Vagina (tissue), 2 donors: Measurements from ENCODE around the gene NPBWR2. TPM values are rescaled to one million over a fixed set of nuclear protein-coding genes. Genes with fewer than 3 reads are reported as not detected.
"Not testable (repeated sequence)": the region's sequence is repeated elsewhere in the genome, so short reads cannot be mapped to it uniquely, and the experiment has no call there.

ENCODE experiments used
- DNase-seq, 2 donors: peaks; one replicate each; pipeline ENCODE4 v3.0.0-alpha.2; 2017; ENCODE audit errors: extremely low spot score in 2 of 2
- H3K27ac ChIP-seq: fragments of 200-600 bp; sonication (generic); one replicate; pipeline ENCODE4 v1.5.1; 2019
- H3K27me3 ChIP-seq: fragments of 200-600 bp; sonication (generic); one replicate; pipeline ENCODE4 v1.5.1; 2019
- H3K36me3 ChIP-seq, 2 donors: fragments of 200-600 bp; sonication (generic); one replicate each; pipeline ENCODE4 v1.5.1; 2017 to 2019
- H3K4me1 ChIP-seq: fragments of 200-600 bp; sonication (generic); one replicate; pipeline ENCODE4 v1.5.1; 2019
- H3K4me3 ChIP-seq, 2 donors: fragments of 200-600 bp; sonication (generic); 1 replicate in 1 of 2; 2 replicates in 1 of 2; pipeline ENCODE4 v1.5.1; 2016 to 2019
- H3K9me3 ChIP-seq: fragments of 200-600 bp; sonication (generic); one replicate; pipeline ENCODE4 v1.5.1; 2019
- CTCF ChIP-seq, 3 experiments: fragments of 450-650 bp in 2 of 3; fragments of 200-600 bp in 1 of 3; sonication (generic) in 1 of 3; IDR thresholded peaks; one replicate each; pipeline ENCODE4 v1.5.1; 2017 to 2019; ENCODE audit warnings: antibody characterized with exemption in 3 of 3, mild to moderate bottlenecking in 2 of 3, moderate library complexity in 2 of 3
- POLR2A ChIP-seq, 2 donors: fragments of 450-650 bp; IDR thresholded peaks; one replicate each; pipeline ENCODE4 v1.6.1; 2017; ENCODE audit warnings: antibody characterized with exemption in 2 of 2, mild to moderate bottlenecking in 2 of 2, moderate library complexity in 2 of 2
- POLR2AphosphoS5 ChIP-seq, 2 donors: sonication (generic); formaldehyde crosslinking; IDR thresholded peaks; one replicate each; pipeline ENCODE4 v1.9.0; 2017; ENCODE audit warnings: antibody characterized with exemption in 2 of 2, mild to moderate bottlenecking in 2 of 2, low read depth in 1 of 2; ENCODE audit not compliant: insufficient read depth in 1 of 2
- intact Hi-C: fragments of 100-400 bp; cut with DNase I; formaldehyde crosslinking; loops from one replicate; pipeline ENCODE4 v1.15.1; 2023
- total RNA-seq: library from RNA; depleted of rRNA; stranded (reverse); fragments of >200 nt; gene quantifications from one replicate; pipeline ENCODE4 v1.2.3, GENCODE V29; 2016

NPBWR2 gene
- total RNA-seq, 1 donor from 2014 or later: not detected

- TF ChIP-seq CTCF (IDR thresholded peaks at IDR 0.05) (no peak), POLR2A (IDR thresholded peaks at IDR 0.05) (no peak), POLR2AphosphoS5 (IDR thresholded peaks at IDR 0.05; ENCODE audit: insufficient read depth in 1 of 2, low read depth in 1 of 2) (no peak)
- intact Hi-C loops: no loop called here
- Histone ChIP-seq H3K4me1 (no peaks in the 10 kb centered on the region), H3K36me3 (no peaks in the 10 kb centered on the region), H3K27ac (no peak overlapping the region), H3K9me3 (no peaks in the 10 kb centered on the region), H3K27me3 (no peaks in the 10 kb centered on the region), H3K4me3 (no peak overlapping the region)
- DNase-seq: no peak
Observed at GRCh38 chr20:64092258-64093012, 14.9 kb downstream of the NPBWR2 start.

GRCh38 chr20:64091770-64092169 lies 15.6 kb downstream of the NPBWR2 start:
- Histone ChIP-seq H3K9me3 (no peaks in the 10 kb centered on the region), H3K36me3 (no peaks in the 10 kb centered on the region), H3K27me3 (no peaks in the 10 kb centered on the region), H3K4me1 (no peaks in the 10 kb centered on the region), H3K27ac (no peak overlapping the region), H3K4me3 (no peak overlapping the region)
- TF ChIP-seq POLR2AphosphoS5 (IDR thresholded peaks at IDR 0.05; ENCODE audit: insufficient read depth in 1 of 2, low read depth in 1 of 2): no peak
- TF ChIP-seq POLR2A (IDR thresholded peaks at IDR 0.05): no peak
- no peak for TF ChIP-seq CTCF (IDR thresholded peaks at IDR 0.05)
- intact Hi-C loops: no loop called here
- DNase-seq: no peak

GRCh38 chr20:64091340-64091739 lies 16.0 kb downstream of the NPBWR2 start:
- Histone ChIP-seq H3K27ac (no peak overlapping the region), H3K4me1 (no peaks in the 10 kb centered on the region), H3K9me3 (no peaks in the 10 kb centered on the region), H3K4me3 (no peak overlapping the region), H3K36me3 (no peaks in the 10 kb centered on the region), H3K27me3 (no peaks in the 10 kb centered on the region)
- TF ChIP-seq POLR2AphosphoS5 (IDR thresholded peaks at IDR 0.05; ENCODE audit: insufficient read depth in 1 of 2, low read depth in 1 of 2): no peak
- no peak for TF ChIP-seq POLR2A (IDR thresholded peaks at IDR 0.05)
- no peak for TF ChIP-seq CTCF (IDR thresholded peaks at IDR 0.05)
- DNase-seq: no peak
- intact Hi-C loops: no loop called here

- H3K4me1 ChIP-seq: no peaks in the 10 kb centered on the region
- H3K36me3 ChIP-seq: no peaks in the 10 kb centered on the region
- H3K27ac ChIP-seq: no peak overlapping the region
- intact Hi-C loops: no loop called here
- no peaks in the 10 kb centered on the region for H3K9me3 ChIP-seq
- DNase-seq: no peak
- no peaks in the 10 kb centered on the region for H3K27me3 ChIP-seq
- TF ChIP-seq CTCF (IDR thresholded peaks at IDR 0.05): no peak
- no peak for TF ChIP-seq POLR2AphosphoS5 (IDR thresholded peaks at IDR 0.05; ENCODE audit: insufficient read depth in 1 of 2, low read depth in 1 of 2)
- TF ChIP-seq POLR2A (IDR thresholded peaks at IDR 0.05): no peak
- H3K4me3 ChIP-seq: no peak overlapping the region
Observed at GRCh38 chr20:64090165-64090564, 17.2 kb downstream of the NPBWR2 start.

GRCh38 chr20:64088586-64088985 lies 18.8 kb downstream of the NPBWR2 start:
- not testable (repeated sequence) for H3K27me3 ChIP-seq, H3K9me3 ChIP-seq, H3K27ac ChIP-seq, DNase-seq, H3K4me3 ChIP-seq, H3K4me1 ChIP-seq, H3K36me3 ChIP-seq
- intact Hi-C loops: loop anchor here (5.0 kb wide), 1 partner anchor 1846 kb away; no protein-coding TSS in a partner anchor

GRCh38 chr20:64087226-64087825 lies 20.0 kb downstream of the NPBWR2 start:
- not testable (repeated sequence) for H3K36me3 ChIP-seq, DNase-seq, H3K27me3 ChIP-seq, H3K4me3 ChIP-seq, H3K9me3 ChIP-seq, H3K27ac ChIP-seq
- peaks cover 16% of the 10 kb centered on the region for H3K4me1 ChIP-seq
- intact Hi-C loops: loop anchor here (5.0 kb wide), 1 partner anchor 1845 kb away; no protein-coding TSS in a partner anchor
